SK-N-SH (cell line): ENCODE results near the gene LAMB1. TPM values are rescaled to one million over a fixed set of nuclear protein-coding genes. Genes with fewer than 3 reads are reported as not detected.

Experiments
- CTCF ChIA-PET: fragments of 300-600, 350-600 bp; formaldehyde crosslinking; extraction: SDS; loops from one replicate; lab custom pipeline; 2021; lab: Yijun Ruan, JAX
- POLR2A ChIA-PET: fragments of 350-600 bp; sonication (Branson Sonifier 250); formaldehyde crosslinking; extraction: SDS; loops from one replicate; lab custom pipeline; 2020; ENCODE audit warnings: antibody characterized with exemption, inconsistent platforms; lab: Yijun Ruan, JAX
- DNase-seq: peaks from one replicate; pipeline ENCODE4 v3.0.0; 2012
- H2AFZ ChIP-seq: fragments of 200-600 bp; sonication (generic); 2 replicates; pipeline ENCODE4 v1.8.1; 2016; ENCODE audit warnings: antibody characterized with exemption, mild to moderate bottlenecking, low read depth
- H3F3A ChIP-seq: fragments of 200-600 bp; sonication (generic); replicated peaks from 2 replicates; pipeline ENCODE3; 2016; ENCODE audit warnings: antibody characterized with exemption, mild to moderate bottlenecking; ENCODE audit not compliant: insufficient read depth
- H3K27ac ChIP-seq, 2 experiments: fragments of 200-500 bp in 1 of 2; fragments of 200-600 bp in 1 of 2; sonication (Bioruptor generic) in 1 of 2; sonication (generic), shearing (Covaris generic) in 1 of 2; 2 replicates each; pipeline versions ENCODE4 v1.5.1 to v1.6.1; 2014 to 2016; ENCODE audit warnings: low read depth in 2 of 2, inconsistent platforms in 1 of 2, low read length in 1 of 2, mild to moderate bottlenecking in 1 of 2, mixed read lengths in 1 of 2
- H3K27me3 ChIP-seq: fragments of 200-600 bp; sonication (generic), shearing (Covaris generic); 2 replicates; pipeline ENCODE4 v1.6.1; 2016; ENCODE audit warnings: mixed run types; ENCODE audit not compliant: insufficient read depth
- H3K36me3 ChIP-seq, 2 experiments: fragments of 200-500 bp in 1 of 2; fragments of 200-600 bp in 1 of 2; sonication (Bioruptor generic) in 1 of 2; sonication (generic) in 1 of 2; replicated peaks in 1 of 2; 2 replicates each; pipeline versions ENCODE3 to v1.5.1; 2014 to 2016; ENCODE audit warnings: low read length in 1 of 2, mild to moderate bottlenecking in 1 of 2; ENCODE audit not compliant: insufficient read depth in 2 of 2, control insufficient read depth in 1 of 2
- H3K4me1 ChIP-seq, 2 experiments: fragments of 200-500 bp in 1 of 2; fragments of 200-600 bp in 1 of 2; sonication (Bioruptor generic) in 1 of 2; sonication (generic), shearing (Covaris generic) in 1 of 2; 2 replicates each; pipeline versions ENCODE4 v1.5.1 to v1.6.1; 2014 to 2016; ENCODE audit warnings: low read depth in 1 of 2, low read length in 1 of 2, mixed run types in 1 of 2; ENCODE audit not compliant: insufficient read depth in 2 of 2, control insufficient read depth in 1 of 2
- H3K4me2 ChIP-seq: fragments of 200-600 bp; sonication (generic), shearing (Covaris generic); 2 replicates; pipeline ENCODE4 v1.6.1; 2017; ENCODE audit warnings: mixed run types
- H3K4me3 ChIP-seq, 2 experiments: fragments of 200-500 bp in 1 of 2; fragments of 200-600 bp in 1 of 2; sonication (Bioruptor generic) in 1 of 2; sonication (generic), shearing (Covaris generic) in 1 of 2; 2 replicates each; pipeline versions ENCODE4 v1.5.1 to v1.8.1; 2014 to 2016; ENCODE audit warnings: low read depth in 2 of 2, inconsistent platforms in 1 of 2, low read length in 1 of 2, mild to moderate bottlenecking in 1 of 2, mixed read lengths in 1 of 2, moderate library complexity in 1 of 2
- H3K79me2 ChIP-seq: fragments of 200-600 bp; sonication (generic); 2 replicates; pipeline ENCODE4 v1.8.1; 2017; ENCODE audit warnings: mild to moderate bottlenecking; ENCODE audit not compliant: insufficient read depth
- H3K9ac ChIP-seq: fragments of 200-600 bp; sonication (generic); 2 replicates; pipeline ENCODE4 v1.6.1; 2017; ENCODE audit warnings: mixed run types
- H3K9me2 ChIP-seq: fragments of 200-600 bp; sonication (generic); 2 replicates; pipeline ENCODE4 v1.6.1; 2017; ENCODE audit warnings: mixed run types
- H3K9me3 ChIP-seq: fragments of 200-600 bp; sonication (generic); 2 replicates; pipeline ENCODE4 v1.6.1; 2017; ENCODE audit warnings: mixed run types, mild to moderate bottlenecking, moderate library complexity
- H4K20me1 ChIP-seq: fragments of 200-600 bp; sonication (generic); 2 replicates; pipeline ENCODE4 v1.6.1; 2017; ENCODE audit warnings: mild to moderate bottlenecking, mixed run types; ENCODE audit not compliant: insufficient read depth
- CHD2 ChIP-seq: fragments of 150-350 bp; IDR thresholded peaks from 2 replicates; pipeline ENCODE4 v1.6.1; 2018; ENCODE audit warnings: low read length; ENCODE audit not compliant: partially characterized antibody
- ELF1 ChIP-seq: IDR thresholded peaks from 2 replicates; pipeline ENCODE4 v1.4.0; 2012
- EP300 ChIP-seq, 2 experiments: IDR thresholded peaks; 2 replicates each; pipeline versions ENCODE4 v1.4.0 to v1.6.1; 2012; ENCODE audit warnings: borderline replicate concordance in 1 of 2, low read depth in 1 of 2, low read length in 1 of 2
- FOXJ3 ChIP-seq: sonication (generic); formaldehyde crosslinking; IDR thresholded peaks from 2 replicates; pipeline ENCODE4 v1.5.1; 2020; ENCODE audit warnings: mild to moderate bottlenecking, missing genetic modification reagents
- FOXM1 ChIP-seq: IDR thresholded peaks from 2 replicates; pipeline ENCODE4 v1.4.0; 2012; ENCODE audit warnings: low read depth, mild to moderate bottlenecking
- GABPA ChIP-seq: IDR thresholded peaks from 2 replicates; pipeline ENCODE4 v1.4.0; 2012; ENCODE audit warnings: low read depth, mild to moderate bottlenecking
- GATA2 ChIP-seq: sonication (generic); formaldehyde crosslinking; IDR thresholded peaks from 2 replicates; pipeline ENCODE4 v1.5.0; 2020; ENCODE audit warnings: mild to moderate bottlenecking, missing genetic modification reagents
- JUND ChIP-seq: IDR thresholded peaks from 2 replicates; pipeline ENCODE4 v1.4.0; 2012
- MXI1 ChIP-seq: IDR thresholded peaks from 2 replicates; pipeline ENCODE4 v1.6.1; 2012; ENCODE audit warnings: mild to moderate bottlenecking, low read depth, low read length, improper control_type of control experiment
- POLR2AphosphoS5 ChIP-seq: IDR thresholded peaks from 2 replicates; pipeline ENCODE4 v1.6.1; 2012; ENCODE audit warnings: low read depth, low read length
- RAD21 ChIP-seq: IDR thresholded peaks from 2 replicates; pipeline ENCODE4 v1.6.1; 2012; ENCODE audit warnings: mild to moderate bottlenecking, low read length
- RCOR1 ChIP-seq: fragments of 150-350 bp; IDR thresholded peaks from 2 replicates; pipeline ENCODE4 v1.6.1; 2017; ENCODE audit warnings: antibody characterized with exemption, low read length
- RXRA ChIP-seq: IDR thresholded peaks from 2 replicates; pipeline ENCODE4 v1.4.0; 2012; ENCODE audit warnings: low read depth, mild to moderate bottlenecking, borderline replicate concordance
- TCF12 ChIP-seq: IDR thresholded peaks from 2 replicates; pipeline ENCODE4 v1.4.0; 2012
- TEAD4 ChIP-seq: IDR thresholded peaks from 2 replicates; pipeline ENCODE4 v1.4.0; 2012; ENCODE audit warnings: mild to moderate bottlenecking, borderline replicate concordance; ENCODE audit not compliant: insufficient read depth
- YY1 ChIP-seq: IDR thresholded peaks from 2 replicates; pipeline ENCODE4 v1.4.0; 2012; ENCODE audit warnings: low read depth, mild to moderate bottlenecking
- WGBS: methylation state at CpG from one replicate; pipeline ENCODE4 v1.1.6; 2017; ENCODE audit warnings: low lambda C conversion rate; 5-methylcytosine and 5-hydroxymethylcytosine counted together
- polyA plus RNA-seq, 3 experiments: library from polyadenylated mRNA; depleted of rRNA; stranded (reverse); fragments of >200 nt; gene quantifications; 2 replicates each; pipeline ENCODE4 v1.2.3, GENCODE V29; 2012
- TF ChIP-seq, protein P1 (sequence below): IDR thresholded peaks from 2 replicates; pipeline ENCODE4 v1.6.1; 2012; ENCODE audit warnings: mild to moderate bottlenecking, low read depth, low read length, moderate library complexity
- TF ChIP-seq, protein P2 (sequence below): IDR thresholded peaks from 2 replicates; pipeline ENCODE4; 2012
- TF ChIP-seq, protein P3 (sequence below): IDR thresholded peaks from 2 replicates; pipeline ENCODE4 v1.4.0; 2012; ENCODE audit warnings: low read depth, borderline replicate concordance
- TF ChIP-seq, protein P4 (sequence below): IDR thresholded peaks from 2 replicates; pipeline ENCODE4 v1.4.0; 2012; ENCODE audit warnings: low read depth
- TF ChIP-seq, protein P5 (sequence below): fragments of 150-350 bp; IDR thresholded peaks from 2 replicates; pipeline ENCODE4 v1.6.1; 2017; ENCODE audit warnings: antibody characterized with exemption, low read length, low read depth, borderline replicate concordance

The LAMB1 gene
- polyA plus RNA-seq, 1 of the 3 experiments (the other 2 are of a cell fraction) = 435 TPM

DNA sequence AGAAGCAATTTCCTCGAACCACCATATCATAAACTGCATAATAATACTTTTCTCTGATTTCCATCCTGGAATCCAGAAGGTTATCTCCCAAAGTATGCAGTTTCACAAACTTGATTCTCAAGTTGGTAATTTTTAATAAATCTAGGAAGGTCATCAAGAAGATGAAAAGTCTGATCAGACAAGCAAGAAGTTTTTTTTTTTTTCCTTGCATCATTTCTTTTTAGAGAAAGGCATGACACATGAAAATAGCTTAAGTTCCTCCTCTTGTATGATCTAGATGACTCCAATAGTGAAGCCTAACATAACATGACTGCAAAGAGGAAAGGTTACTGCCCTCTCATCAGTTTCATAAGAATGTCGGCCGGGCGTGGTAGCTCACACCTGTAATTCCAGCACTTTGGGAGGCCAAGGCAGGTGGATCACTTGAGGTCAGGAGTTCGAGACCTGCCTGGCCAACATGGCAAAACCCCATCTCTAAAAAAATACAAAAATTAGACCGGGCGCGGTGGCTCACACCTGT lies 22.2 kb downstream of the LAMB1 start:
- no peak overlapping the region for H2AFZ ChIP-seq
- CTCF ChIA-PET = interaction anchor here (1.3 to 3.8 kb wide), 4 partner anchors 8 to 165 kb away, joined by 3 to 33 read pairs (median 17); partner anchors contain the start of gene LAMB1

DNA sequence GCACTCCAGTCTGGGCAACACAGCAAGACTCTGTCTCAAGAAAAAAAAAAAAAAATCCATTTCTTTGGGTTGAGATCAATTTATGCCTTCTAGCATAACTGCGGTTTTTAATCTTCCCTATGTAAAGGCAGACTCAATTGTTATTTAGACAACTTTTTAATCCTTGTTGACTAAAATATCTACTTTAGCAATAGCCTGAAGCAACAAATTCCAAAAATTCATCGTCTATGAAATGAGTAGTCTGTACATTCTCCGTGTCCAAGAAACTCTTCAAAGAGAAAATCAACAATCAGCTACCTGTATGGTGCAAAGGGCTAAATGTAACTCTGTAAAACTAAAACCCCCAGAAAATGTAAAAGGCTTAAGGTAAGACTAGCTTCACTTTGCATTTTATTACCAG lies 22.8 kb downstream of the LAMB1 start:
- peaks cover 0 to 11% of the 10 kb centered on the region in 2 experiments; a peak in 3 of 4 replicates for H3K4me1 ChIP-seq
- no peak overlapping the region for H3K9ac ChIP-seq
- ChIA-PET CTCF (interaction anchor here (1.3 kb wide), 1 partner anchor 9 kb away, joined by 3 read pairs; no protein-coding TSS in a partner anchor), POLR2A (no interaction called here)
- H2AFZ ChIP-seq = no peak overlapping the region
- 93% methylated on average over 3 of the region's 3 CpGs for WGBS
- no peaks in the 10 kb centered on the region for H3K27me3 ChIP-seq
- peaks cover 37% of the 10 kb centered on the region for H3F3A ChIP-seq
- H4K20me1 ChIP-seq = peaks cover 22% of the 10 kb centered on the region
- no peaks in the 10 kb centered on the region for H3K9me2 ChIP-seq
- peaks cover 62% of the 10 kb centered on the region for H3K79me2 ChIP-seq
- no peak overlapping the region for H3K4me3 ChIP-seq
- DNase-seq = no peak
- H3K9me3 ChIP-seq = no peaks in the 10 kb centered on the region
- H3K36me3 ChIP-seq = peaks cover 89 to 90% of the 10 kb centered on the region in 2 experiments
- no peak overlapping the region for H3K4me2 ChIP-seq
- H3K27ac ChIP-seq = no peak overlapping the region
- TF ChIP-seq TCF12 (no peak), RCOR1 (no peak), FOXJ3 (CRISPR knock-in tag) (no peak), POLR2AphosphoS5 (no peak), MXI1 (no peak), CHD2 (no peak), JUND (no peak), YY1 (no peak), TEAD4 (no peak), ELF1 (no peak), FOXM1 (no peak), RXRA (no peak), GABPA (no peak), RAD21 (no peak)
- TF ChIP-seq, protein P1, sequence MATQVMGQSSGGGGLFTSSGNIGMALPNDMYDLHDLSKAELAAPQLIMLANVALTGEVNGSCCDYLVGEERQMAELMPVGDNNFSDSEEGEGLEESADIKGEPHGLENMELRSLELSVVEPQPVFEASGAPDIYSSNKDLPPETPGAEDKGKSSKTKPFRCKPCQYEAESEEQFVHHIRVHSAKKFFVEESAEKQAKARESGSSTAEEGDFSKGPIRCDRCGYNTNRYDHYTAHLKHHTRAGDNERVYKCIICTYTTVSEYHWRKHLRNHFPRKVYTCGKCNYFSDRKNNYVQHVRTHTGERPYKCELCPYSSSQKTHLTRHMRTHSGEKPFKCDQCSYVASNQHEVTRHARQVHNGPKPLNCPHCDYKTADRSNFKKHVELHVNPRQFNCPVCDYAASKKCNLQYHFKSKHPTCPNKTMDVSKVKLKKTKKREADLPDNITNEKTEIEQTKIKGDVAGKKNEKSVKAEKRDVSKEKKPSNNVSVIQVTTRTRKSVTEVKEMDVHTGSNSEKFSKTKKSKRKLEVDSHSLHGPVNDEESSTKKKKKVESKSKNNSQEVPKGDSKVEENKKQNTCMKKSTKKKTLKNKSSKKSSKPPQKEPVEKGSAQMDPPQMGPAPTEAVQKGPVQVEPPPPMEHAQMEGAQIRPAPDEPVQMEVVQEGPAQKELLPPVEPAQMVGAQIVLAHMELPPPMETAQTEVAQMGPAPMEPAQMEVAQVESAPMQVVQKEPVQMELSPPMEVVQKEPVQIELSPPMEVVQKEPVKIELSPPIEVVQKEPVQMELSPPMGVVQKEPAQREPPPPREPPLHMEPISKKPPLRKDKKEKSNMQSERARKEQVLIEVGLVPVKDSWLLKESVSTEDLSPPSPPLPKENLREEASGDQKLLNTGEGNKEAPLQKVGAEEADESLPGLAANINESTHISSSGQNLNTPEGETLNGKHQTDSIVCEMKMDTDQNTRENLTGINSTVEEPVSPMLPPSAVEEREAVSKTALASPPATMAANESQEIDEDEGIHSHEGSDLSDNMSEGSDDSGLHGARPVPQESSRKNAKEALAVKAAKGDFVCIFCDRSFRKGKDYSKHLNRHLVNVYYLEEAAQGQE = no peak
- TF ChIP-seq, protein P2, sequence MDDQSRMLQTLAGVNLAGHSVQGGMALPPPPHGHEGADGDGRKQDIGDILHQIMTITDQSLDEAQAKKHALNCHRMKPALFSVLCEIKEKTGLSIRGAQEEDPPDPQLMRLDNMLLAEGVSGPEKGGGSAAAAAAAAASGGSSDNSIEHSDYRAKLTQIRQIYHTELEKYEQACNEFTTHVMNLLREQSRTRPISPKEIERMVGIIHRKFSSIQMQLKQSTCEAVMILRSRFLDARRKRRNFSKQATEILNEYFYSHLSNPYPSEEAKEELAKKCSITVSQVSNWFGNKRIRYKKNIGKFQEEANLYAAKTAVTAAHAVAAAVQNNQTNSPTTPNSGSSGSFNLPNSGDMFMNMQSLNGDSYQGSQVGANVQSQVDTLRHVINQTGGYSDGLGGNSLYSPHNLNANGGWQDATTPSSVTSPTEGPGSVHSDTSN = no peak

More for the DNA sequence above, 22.2 kb downstream of the LAMB1 start:
- H3K9me3 ChIP-seq = no peaks in the 10 kb centered on the region
- no peaks in the 10 kb centered on the region for H3K9me2 ChIP-seq
- TF ChIP-seq MXI1 (no peak), EP300 (IDR thresholded peaks at IDR 0.05; ENCODE audit: borderline replicate concordance in 1 of 2, low read depth in 1 of 2, low read length in 1 of 2) (no peak), GATA2 (no peak), CHD2 (no peak)
- TF ChIP-seq, protein P3, sequence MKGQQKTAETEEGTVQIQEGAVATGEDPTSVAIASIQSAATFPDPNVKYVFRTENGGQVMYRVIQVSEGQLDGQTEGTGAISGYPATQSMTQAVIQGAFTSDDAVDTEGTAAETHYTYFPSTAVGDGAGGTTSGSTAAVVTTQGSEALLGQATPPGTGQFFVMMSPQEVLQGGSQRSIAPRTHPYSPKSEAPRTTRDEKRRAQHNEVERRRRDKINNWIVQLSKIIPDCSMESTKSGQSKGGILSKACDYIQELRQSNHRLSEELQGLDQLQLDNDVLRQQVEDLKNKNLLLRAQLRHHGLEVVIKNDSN = no peak
- TF ChIP-seq, protein P4, sequence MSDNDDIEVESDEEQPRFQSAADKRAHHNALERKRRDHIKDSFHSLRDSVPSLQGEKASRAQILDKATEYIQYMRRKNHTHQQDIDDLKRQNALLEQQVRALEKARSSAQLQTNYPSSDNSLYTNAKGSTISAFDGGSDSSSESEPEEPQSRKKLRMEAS = no peak
- TF ChIP-seq, protein P5, sequence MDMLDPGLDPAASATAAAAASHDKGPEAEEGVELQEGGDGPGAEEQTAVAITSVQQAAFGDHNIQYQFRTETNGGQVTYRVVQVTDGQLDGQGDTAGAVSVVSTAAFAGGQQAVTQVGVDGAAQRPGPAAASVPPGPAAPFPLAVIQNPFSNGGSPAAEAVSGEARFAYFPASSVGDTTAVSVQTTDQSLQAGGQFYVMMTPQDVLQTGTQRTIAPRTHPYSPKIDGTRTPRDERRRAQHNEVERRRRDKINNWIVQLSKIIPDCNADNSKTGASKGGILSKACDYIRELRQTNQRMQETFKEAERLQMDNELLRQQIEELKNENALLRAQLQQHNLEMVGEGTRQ = no peak
- TF ChIP-seq, all 33 proteins: peak for 0
- Histone ChIP-seq H3K9ac (no peak overlapping the region), H3K36me3 (peaks cover 86 to 90% of the 10 kb centered on the region in 2 experiments), H3K4me2 (no peak overlapping the region), H4K20me1 (peaks cover 22% of the 10 kb centered on the region), H3K27ac (no peak overlapping the region), H3K79me2 (peaks cover 65% of the 10 kb centered on the region), H3K4me3 (no peak overlapping the region), H3K27me3 (no peaks in the 10 kb centered on the region), H3K4me1 (peaks cover 0 to 11% of the 10 kb centered on the region in 2 experiments; a peak in 3 of 4 replicates), H3F3A (peaks cover 39% of the 10 kb centered on the region)
- 95% methylated on average over 8 of the region's 8 CpGs for WGBS
- POLR2A ChIA-PET = no interaction called here
- DNase-seq = no peak
